Adrenal gland (tissue), 5 donors: ENCODE results near the gene RAPGEF2.
"Not testable (repeated sequence)": the region's sequence is repeated elsewhere in the genome, so short reads cannot be mapped to it uniquely, and the experiment has no call there.

ENCODE experiments used
- CTCF ChIP-seq, 6 experiments: fragments of 450-650 bp in 4 of 6; fragments of 200-600 bp in 2 of 6; sonication (generic) in 1 of 6; IDR thresholded peaks; 1 replicate in 5 of 6; 2 replicates in 1 of 6; pipeline versions ENCODE4 v1.5.1 to v1.8.0; 2016 to 2021; ENCODE audit warnings: antibody characterized with exemption in 6 of 6, mild to moderate bottlenecking in 2 of 6, moderate library complexity in 1 of 6
- POLR2A ChIP-seq, 2 donors: fragments of 450-650 bp; IDR thresholded peaks; one replicate each; pipeline ENCODE4 v1.6.1; 2017; ENCODE audit warnings: antibody characterized with exemption in 2 of 2, mild to moderate bottlenecking in 2 of 2, moderate library complexity in 1 of 2
- donor health status: DM: no; HTN: no; CAD: no.

GRCh38 chr4:159094156-159094555, 8.7 kb upstream of the RAPGEF2 start:
- TF ChIP-seq CTCF, POLR2A (IDR thresholded peaks at IDR 0.05): not testable (repeated sequence)
